HCT116 (cell line): ENCODE results near the gene KRT15.

Source experiments
- CEBPB ChIP-seq: IDR thresholded peaks from 2 replicates; pipeline ENCODE4 v1.6.1; 2012; ENCODE audit warnings: low read depth
- CTCF ChIP-seq, 3 experiments: fragments of 200-600 bp in 1 of 3; sonication (generic) in 1 of 3; IDR thresholded peaks in 2 of 3; conservative IDR thresholded peaks in 1 of 3; 2 replicates each; pipeline ENCODE4 v1.5.1; 2012 to 2017; ENCODE audit warnings: low read depth in 2 of 3, low read length in 2 of 3, antibody characterized with exemption in 1 of 3, borderline replicate concordance in 1 of 3, control low read depth in 1 of 3, mild to moderate bottlenecking in 1 of 3, mixed read lengths in 1 of 3, mixed run types in 1 of 3, moderate library complexity in 1 of 3; ENCODE audit not compliant: insufficient read depth in 1 of 3
- EZH2 ChIP-seq: fragments of 200-600 bp; sonication (generic); IDR thresholded peaks from 2 replicates; pipeline ENCODE4 v1.6.1; 2017; ENCODE audit warnings: antibody characterized with exemption, mixed run types
- EZH2phosphoT487 ChIP-seq: fragments of 200-600 bp; IDR thresholded peaks from 2 replicates; pipeline ENCODE4 v1.6.1; 2018; ENCODE audit warnings: antibody characterized with exemption, borderline replicate concordance
- JUND ChIP-seq: IDR thresholded peaks from 2 replicates; pipeline ENCODE4 v1.6.1; 2012
- MAX ChIP-seq: IDR thresholded peaks from 2 replicates; pipeline ENCODE4 v1.6.1; 2012
- POLR2A ChIP-seq: IDR thresholded peaks from 2 replicates; pipeline ENCODE4 v1.7.0; 2011; ENCODE audit warnings: borderline replicate concordance; ENCODE audit not compliant: insufficient read depth, insufficient read length; ENCODE audit errors: extremely low read depth
- POLR2AphosphoS5 ChIP-seq: IDR thresholded peaks from 2 replicates; pipeline ENCODE4 v1.6.1; 2011; ENCODE audit warnings: mild to moderate bottlenecking, low read depth, low read length, moderate library complexity
- RAD21 ChIP-seq: IDR thresholded peaks from 2 replicates; pipeline ENCODE4 v1.6.1; 2012; ENCODE audit warnings: low read depth, mild to moderate bottlenecking
- SIN3A ChIP-seq: IDR thresholded peaks from 2 replicates; pipeline ENCODE4 v1.6.1; 2012; ENCODE audit warnings: low read depth
- YY1 ChIP-seq: IDR thresholded peaks from 2 replicates; pipeline ENCODE4 v1.6.1; 2011; ENCODE audit warnings: low read length, low read depth, moderate library complexity, mild to moderate bottlenecking; ENCODE audit not compliant: insufficient replicate concordance; ENCODE audit errors: extremely low read depth
- ZNF274 ChIP-seq: fragments of 200-500 bp; sonication (Bioruptor generic); IDR thresholded peaks from 2 replicates; pipeline ENCODE4 v1.6.1; 2014; ENCODE audit warnings: mild to moderate bottlenecking, low read depth, low read length, inconsistent platforms
- TF ChIP-seq, protein P1 (sequence below): IDR thresholded peaks from 2 replicates; pipeline ENCODE4 v1.6.1; 2012

- TF ChIP-seq JUND (no peak), POLR2A (no peak), EZH2phosphoT487 (no peak), CTCF (IDR thresholded peaks at IDR 0.05 in 2 of 3, conservative IDR thresholded peaks at IDR 0.05 in 1 of 3; ENCODE audit: borderline replicate concordance in 1 of 3, insufficient read depth in 1 of 3, low read depth in 2 of 3, low read length in 2 of 3) (no peak), YY1 (no peak), EZH2 (no peak), RAD21 (no peak), ZNF274 (no peak), SIN3A (no peak), POLR2AphosphoS5 (no peak), CEBPB (no peak), MAX (no peak)
- TF ChIP-seq, protein P1, sequence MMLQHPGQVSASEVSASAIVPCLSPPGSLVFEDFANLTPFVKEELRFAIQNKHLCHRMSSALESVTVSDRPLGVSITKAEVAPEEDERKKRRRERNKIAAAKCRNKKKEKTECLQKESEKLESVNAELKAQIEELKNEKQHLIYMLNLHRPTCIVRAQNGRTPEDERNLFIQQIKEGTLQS, result no peak
Measured at GRCh38 chr17:41480136-41480535, 38.6 kb downstream of the KRT15 start.
